ENCODE data around the gene NCR2. TPM values are rescaled to one million over a fixed set of nuclear protein-coding genes. Genes with fewer than 3 reads are reported as not detected.

NCR2 gene
- total RNA-seq, 1 experiment from 2014 or later: not detected

DNA sequence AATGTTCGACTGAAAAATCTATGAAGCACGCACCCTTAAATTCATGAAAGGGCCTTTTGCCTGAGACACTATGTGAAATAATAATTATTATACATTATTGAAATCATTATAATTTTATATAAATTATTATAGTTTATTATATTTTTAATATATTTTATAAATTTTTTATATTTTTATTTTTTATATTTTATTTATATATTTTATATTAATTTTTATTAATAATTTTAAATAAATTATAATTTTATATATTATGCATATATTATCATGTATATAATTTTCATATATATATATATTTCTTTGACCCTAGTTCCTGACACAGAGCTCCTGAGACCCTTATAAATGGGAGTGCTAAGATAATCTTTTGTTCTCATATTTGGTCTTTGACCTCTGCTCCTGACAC, 13.5 kb downstream of the NCR2 start:
- no peak for DNase-seq (ENCODE audit: low spot score)
- TF ChIP-seq KAT7 (CRISPR knock-in tag; IDR thresholded peaks at IDR 0.05; ENCODE audit: borderline replicate concordance): no peak
- TF ChIP-seq HMGA2 (CRISPR knock-in tag; IDR thresholded peaks at IDR 0.05): peak; percentile 99
- TF ChIP-seq, protein P1, sequence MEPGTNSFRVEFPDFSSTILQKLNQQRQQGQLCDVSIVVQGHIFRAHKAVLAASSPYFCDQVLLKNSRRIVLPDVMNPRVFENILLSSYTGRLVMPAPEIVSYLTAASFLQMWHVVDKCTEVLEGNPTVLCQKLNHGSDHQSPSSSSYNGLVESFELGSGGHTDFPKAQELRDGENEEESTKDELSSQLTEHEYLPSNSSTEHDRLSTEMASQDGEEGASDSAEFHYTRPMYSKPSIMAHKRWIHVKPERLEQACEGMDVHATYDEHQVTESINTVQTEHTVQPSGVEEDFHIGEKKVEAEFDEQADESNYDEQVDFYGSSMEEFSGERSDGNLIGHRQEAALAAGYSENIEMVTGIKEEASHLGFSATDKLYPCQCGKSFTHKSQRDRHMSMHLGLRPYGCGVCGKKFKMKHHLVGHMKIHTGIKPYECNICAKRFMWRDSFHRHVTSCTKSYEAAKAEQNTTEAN (CRISPR knock-in tag; IDR thresholded peaks at IDR 0.05): no peak
- TF ChIP-seq, protein P2, sequence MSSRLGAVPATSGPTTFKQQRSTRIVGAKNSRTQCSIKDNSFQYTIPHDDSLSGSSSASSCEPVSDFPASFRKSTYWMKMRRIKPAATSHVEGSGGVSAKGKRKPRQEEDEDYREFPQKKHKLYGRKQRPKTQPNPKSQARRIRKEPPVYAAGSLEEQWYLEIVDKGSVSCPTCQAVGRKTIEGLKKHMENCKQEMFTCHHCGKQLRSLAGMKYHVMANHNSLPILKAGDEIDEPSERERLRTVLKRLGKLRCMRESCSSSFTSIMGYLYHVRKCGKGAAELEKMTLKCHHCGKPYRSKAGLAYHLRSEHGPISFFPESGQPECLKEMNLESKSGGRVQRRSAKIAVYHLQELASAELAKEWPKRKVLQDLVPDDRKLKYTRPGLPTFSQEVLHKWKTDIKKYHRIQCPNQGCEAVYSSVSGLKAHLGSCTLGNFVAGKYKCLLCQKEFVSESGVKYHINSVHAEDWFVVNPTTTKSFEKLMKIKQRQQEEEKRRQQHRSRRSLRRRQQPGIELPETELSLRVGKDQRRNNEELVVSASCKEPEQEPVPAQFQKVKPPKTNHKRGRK (CRISPR knock-in tag; IDR thresholded peaks at IDR 0.05; ENCODE audit: borderline replicate concordance): no peak
- TF ChIP-seq, protein P3, sequence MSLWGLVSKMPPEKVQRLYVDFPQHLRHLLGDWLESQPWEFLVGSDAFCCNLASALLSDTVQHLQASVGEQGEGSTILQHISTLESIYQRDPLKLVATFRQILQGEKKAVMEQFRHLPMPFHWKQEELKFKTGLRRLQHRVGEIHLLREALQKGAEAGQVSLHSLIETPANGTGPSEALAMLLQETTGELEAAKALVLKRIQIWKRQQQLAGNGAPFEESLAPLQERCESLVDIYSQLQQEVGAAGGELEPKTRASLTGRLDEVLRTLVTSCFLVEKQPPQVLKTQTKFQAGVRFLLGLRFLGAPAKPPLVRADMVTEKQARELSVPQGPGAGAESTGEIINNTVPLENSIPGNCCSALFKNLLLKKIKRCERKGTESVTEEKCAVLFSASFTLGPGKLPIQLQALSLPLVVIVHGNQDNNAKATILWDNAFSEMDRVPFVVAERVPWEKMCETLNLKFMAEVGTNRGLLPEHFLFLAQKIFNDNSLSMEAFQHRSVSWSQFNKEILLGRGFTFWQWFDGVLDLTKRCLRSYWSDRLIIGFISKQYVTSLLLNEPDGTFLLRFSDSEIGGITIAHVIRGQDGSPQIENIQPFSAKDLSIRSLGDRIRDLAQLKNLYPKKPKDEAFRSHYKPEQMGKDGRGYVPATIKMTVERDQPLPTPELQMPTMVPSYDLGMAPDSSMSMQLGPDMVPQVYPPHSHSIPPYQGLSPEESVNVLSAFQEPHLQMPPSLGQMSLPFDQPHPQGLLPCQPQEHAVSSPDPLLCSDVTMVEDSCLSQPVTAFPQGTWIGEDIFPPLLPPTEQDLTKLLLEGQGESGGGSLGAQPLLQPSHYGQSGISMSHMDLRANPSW (CRISPR knock-in tag; conservative IDR thresholded peaks at IDR 0.05; ENCODE audit: low read depth): no peak
- no peak for TF ChIP-seq SP1 (CRISPR knock-in tag; conservative IDR thresholded peaks at IDR 0.05)
- Mint-ChIP-seq H3K27ac (no peak overlapping the region), H3K27me3 (ENCODE audit: low read depth) (peaks cover 61% of the 10 kb centered on the region), H3K36me3 (peaks cover 8% of the 10 kb centered on the region), H3K4me3 (no peak overlapping the region), H3K9me3 (peaks cover 27% of the 10 kb centered on the region), H3K4me1 (no peaks in the 10 kb centered on the region)
- POLR2A ChIA-PET: no interaction called here
- CTCF ChIA-PET: interaction anchor here (1.2 kb wide), 1 partner anchor 14 kb away, joined by 4 read pairs; the partner anchor contains the start of gene NCR2
- ATAC-seq: no peak

DNA sequence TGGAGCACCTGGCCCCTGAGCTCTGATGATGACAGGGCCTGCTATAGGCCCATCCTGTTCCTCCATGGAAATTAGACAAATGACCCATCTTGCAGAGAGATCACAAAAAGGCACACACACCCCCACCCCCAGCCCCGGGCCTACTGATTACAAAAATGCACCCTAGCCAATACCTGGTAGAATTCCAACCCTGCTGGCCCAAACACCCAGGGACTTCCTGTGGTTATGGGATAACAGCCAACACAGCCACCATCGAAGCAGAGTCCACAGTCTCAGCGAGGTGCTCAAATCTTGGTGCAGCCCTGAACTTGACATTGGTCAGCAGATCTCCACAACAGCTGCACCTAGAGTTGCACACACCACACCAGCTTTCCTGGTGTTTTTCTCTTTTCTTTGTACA, 17.0 kb downstream of the NCR2 start:
- ATAC-seq (no peak), DNase-seq (ENCODE audit: low spot score) (no peak)
- no peak for TF ChIP-seq ZBTB21 (CRISPR knock-in tag; IDR thresholded peaks at IDR 0.05; ENCODE audit: borderline replicate concordance)
- TF ChIP-seq, protein P4, sequence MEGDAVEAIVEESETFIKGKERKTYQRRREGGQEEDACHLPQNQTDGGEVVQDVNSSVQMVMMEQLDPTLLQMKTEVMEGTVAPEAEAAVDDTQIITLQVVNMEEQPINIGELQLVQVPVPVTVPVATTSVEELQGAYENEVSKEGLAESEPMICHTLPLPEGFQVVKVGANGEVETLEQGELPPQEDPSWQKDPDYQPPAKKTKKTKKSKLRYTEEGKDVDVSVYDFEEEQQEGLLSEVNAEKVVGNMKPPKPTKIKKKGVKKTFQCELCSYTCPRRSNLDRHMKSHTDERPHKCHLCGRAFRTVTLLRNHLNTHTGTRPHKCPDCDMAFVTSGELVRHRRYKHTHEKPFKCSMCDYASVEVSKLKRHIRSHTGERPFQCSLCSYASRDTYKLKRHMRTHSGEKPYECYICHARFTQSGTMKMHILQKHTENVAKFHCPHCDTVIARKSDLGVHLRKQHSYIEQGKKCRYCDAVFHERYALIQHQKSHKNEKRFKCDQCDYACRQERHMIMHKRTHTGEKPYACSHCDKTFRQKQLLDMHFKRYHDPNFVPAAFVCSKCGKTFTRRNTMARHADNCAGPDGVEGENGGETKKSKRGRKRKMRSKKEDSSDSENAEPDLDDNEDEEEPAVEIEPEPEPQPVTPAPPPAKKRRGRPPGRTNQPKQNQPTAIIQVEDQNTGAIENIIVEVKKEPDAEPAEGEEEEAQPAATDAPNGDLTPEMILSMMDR (IDR thresholded peaks at IDR 0.05): no peak
- no peak for TF ChIP-seq MYBL2 (CRISPR knock-in tag; IDR thresholded peaks at IDR 0.05)
- no peak for TF ChIP-seq IRF2 (CRISPR knock-in tag; IDR thresholded peaks at IDR 0.05; ENCODE audit: borderline replicate concordance, low read depth)
- TF ChIP-seq FOXP1 (CRISPR knock-in tag; IDR thresholded peaks at IDR 0.05; ENCODE audit: borderline replicate concordance): no peak
- no peak for TF ChIP-seq ATF1 (CRISPR knock-in tag; IDR thresholded peaks at IDR 0.05)
- TF ChIP-seq PRRX2 (CRISPR knock-in tag; IDR thresholded peaks at IDR 0.05): no peak
- TF ChIP-seq FOXK1 (CRISPR knock-in tag; IDR thresholded peaks at IDR 0.05): no peak
- TF ChIP-seq, protein P5, sequence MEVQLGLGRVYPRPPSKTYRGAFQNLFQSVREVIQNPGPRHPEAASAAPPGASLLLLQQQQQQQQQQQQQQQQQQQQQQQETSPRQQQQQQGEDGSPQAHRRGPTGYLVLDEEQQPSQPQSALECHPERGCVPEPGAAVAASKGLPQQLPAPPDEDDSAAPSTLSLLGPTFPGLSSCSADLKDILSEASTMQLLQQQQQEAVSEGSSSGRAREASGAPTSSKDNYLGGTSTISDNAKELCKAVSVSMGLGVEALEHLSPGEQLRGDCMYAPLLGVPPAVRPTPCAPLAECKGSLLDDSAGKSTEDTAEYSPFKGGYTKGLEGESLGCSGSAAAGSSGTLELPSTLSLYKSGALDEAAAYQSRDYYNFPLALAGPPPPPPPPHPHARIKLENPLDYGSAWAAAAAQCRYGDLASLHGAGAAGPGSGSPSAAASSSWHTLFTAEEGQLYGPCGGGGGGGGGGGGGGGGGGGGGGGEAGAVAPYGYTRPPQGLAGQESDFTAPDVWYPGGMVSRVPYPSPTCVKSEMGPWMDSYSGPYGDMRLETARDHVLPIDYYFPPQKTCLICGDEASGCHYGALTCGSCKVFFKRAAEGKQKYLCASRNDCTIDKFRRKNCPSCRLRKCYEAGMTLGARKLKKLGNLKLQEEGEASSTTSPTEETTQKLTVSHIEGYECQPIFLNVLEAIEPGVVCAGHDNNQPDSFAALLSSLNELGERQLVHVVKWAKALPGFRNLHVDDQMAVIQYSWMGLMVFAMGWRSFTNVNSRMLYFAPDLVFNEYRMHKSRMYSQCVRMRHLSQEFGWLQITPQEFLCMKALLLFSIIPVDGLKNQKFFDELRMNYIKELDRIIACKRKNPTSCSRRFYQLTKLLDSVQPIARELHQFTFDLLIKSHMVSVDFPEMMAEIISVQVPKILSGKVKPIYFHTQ (CRISPR knock-in tag; IDR thresholded peaks at IDR 0.05): no peak
- TF ChIP-seq RORB (CRISPR knock-in tag; IDR thresholded peaks at IDR 0.05): no peak
- TF ChIP-seq ZNF671 (CRISPR knock-in tag; IDR thresholded peaks at IDR 0.05): no peak
- TF ChIP-seq, protein P6, sequence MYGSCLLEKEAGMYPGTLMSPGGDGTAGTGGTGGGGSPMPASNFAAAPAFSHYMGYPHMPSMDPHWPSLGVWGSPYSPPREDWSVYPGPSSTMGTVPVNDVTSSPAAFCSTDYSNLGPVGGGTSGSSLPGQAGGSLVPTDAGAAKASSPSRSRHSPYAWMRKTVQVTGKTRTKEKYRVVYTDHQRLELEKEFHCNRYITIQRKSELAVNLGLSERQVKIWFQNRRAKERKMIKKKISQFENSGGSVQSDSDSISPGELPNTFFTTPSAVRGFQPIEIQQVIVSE (CRISPR knock-in tag; IDR thresholded peaks at IDR 0.05; ENCODE audit: borderline replicate concordance): no peak
- no peak for TF ChIP-seq NR1H2 (CRISPR knock-in tag; IDR thresholded peaks at IDR 0.05)
- no peak for TF ChIP-seq TEAD1 (CRISPR knock-in tag; IDR thresholded peaks at IDR 0.05)
- TF ChIP-seq ZNF121 (CRISPR knock-in tag; IDR thresholded peaks at IDR 0.05): no peak
- TF ChIP-seq, protein P7, sequence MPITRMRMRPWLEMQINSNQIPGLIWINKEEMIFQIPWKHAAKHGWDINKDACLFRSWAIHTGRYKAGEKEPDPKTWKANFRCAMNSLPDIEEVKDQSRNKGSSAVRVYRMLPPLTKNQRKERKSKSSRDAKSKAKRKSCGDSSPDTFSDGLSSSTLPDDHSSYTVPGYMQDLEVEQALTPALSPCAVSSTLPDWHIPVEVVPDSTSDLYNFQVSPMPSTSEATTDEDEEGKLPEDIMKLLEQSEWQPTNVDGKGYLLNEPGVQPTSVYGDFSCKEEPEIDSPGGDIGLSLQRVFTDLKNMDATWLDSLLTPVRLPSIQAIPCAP (CRISPR knock-in tag; IDR thresholded peaks at IDR 0.05): no peak
- Mint-ChIP-seq H3K4me1 (no peaks in the 10 kb centered on the region), H3K9me3 (peaks cover 22% of the 10 kb centered on the region), H3K27me3 (ENCODE audit: low read depth) (peaks cover 52% of the 10 kb centered on the region), H3K4me3 (no peak overlapping the region), H3K36me3 (peaks cover 8% of the 10 kb centered on the region), H3K27ac (no peak overlapping the region)
- ChIA-PET POLR2A (no interaction called here), CTCF (interaction anchor here (1.5 to 1.6 kb wide), 2 partner anchors 90 to 331 kb away, joined by 3 to 6 read pairs; no protein-coding TSS in a partner anchor)

Data from WTC11 (cell line).